GM12872 (cell line): ENCODE data around the gene C17orf107.

ENCODE experiments used
- CTCF ChIP-seq: IDR thresholded peaks from 3 replicates; pipeline ENCODE4 v1.5.1; 2011; ENCODE audit warnings: low read depth, mild to moderate bottlenecking, low read length, moderate library complexity; ENCODE audit not compliant: insufficient read depth

The C17orf107 gene

DNA sequence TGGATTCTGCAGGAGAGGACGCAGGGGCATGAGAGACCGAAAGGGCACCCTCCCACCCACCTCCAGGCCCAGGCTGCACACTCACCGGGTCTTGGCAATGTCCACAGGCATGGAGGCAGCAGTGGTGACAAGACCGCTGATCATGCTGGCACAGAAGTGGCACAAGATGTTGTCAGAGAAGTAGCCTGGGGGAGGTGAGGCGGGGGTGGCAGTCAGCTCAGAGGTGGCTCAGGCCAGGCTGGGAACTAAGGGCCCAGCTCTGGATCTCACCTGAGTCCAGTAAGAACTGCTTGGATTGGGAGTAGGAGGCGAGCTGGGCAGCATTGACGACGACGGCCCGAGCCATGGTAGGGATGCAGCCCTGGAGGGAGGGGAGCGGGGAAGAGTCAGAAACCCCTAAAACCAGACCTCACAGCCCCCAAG is 38.7 kb downstream of the C17orf107 start:
- TF ChIP-seq CTCF = no peak

DNA sequence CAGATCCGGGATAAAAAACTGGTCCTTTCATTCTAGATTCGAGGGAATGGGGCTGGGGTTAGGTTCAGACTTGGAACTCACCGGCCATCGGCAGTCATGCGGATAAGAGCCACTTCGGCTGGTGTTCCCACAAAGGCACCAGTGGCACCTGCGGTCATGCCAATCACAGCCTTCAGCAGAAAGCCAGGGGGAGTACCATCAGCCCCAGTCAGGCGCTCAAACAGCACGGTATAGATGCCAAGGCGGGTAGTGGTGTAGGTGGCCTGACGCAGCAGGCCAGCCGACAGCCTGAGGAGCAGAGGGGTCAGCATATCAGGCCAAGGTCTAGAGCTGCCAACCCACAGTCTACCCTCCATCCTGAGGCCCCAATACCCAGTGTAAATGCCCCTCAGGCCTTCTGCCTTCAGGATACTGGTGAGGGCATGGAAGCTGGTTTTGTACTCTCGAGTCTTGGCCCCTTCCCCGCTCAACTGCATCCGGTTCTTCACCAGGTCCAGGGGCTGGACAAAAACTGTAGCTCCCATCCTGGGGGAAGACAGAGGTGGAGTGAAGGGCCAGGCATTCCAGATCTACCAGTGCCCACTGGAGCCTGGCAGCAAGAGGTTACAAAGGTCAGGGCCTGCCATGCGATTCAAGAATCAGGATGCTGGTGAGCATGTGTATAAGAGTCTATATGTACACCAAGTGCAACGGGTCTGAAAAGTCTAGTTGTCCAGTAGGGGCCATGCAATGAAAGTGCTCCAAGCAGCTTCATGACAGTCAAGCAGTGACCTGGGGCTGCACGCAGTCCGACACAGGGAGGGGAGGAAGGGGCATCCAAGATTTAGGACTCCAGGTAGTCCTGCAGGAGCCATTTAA is 39.6 kb downstream of the C17orf107 start:
- TF ChIP-seq CTCF = no peak

- no peak for TF ChIP-seq CTCF
Measured at GRCh38 chr17:4939546-4939795, 40.1 kb downstream of the C17orf107 start.

DNA sequence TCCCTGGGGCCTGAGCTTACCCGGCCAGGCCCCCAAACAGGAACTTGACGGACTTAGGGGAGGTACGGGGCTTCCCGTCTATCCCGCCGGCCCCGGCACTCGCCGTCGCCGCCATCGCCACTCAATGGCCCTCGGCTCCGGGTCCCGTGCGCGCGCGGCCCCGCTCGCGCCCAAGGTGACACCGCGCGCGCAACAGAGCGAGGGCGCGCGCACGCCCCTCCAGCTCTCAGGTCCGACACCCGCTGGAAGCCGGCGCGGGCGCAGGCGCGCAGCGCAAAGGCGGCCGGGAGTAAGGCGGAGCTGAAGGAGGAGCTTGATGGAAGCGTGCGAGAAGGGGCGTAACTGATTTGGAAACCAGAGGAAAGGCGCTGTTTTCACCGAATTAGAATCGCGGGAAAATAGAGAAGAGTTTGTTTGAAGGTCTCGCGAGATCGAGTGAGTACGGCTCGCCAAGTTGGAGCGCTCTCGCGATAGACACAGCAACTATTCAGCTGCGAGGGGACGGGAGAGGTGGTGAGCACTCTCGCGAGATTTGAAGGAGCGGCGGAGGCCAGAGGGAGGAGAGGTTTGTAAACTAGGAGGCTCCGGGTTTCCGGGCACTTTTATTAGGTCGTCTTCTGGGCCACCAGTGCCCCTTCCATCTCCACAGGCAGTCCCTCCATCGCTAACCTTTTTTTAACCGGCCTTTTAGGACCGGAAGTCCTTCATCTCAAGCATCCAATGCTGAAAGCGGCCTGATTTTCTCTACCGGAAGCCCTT is 40.6 kb downstream of the C17orf107 start, which contains the start of the genes RNF167 and SLC25A11:
Gene RNF167 (plus strand): TSS at position 473 of the 759 bp plus-strand sequence. CDS start 642 bp downstream, outside the sequence.
Gene SLC25A11 (minus strand): TSS at position 251 of the 759 bp plus-strand sequence. CDS start 136 bp downstream, at position 115.
- no peak for TF ChIP-seq CTCF

DNA sequence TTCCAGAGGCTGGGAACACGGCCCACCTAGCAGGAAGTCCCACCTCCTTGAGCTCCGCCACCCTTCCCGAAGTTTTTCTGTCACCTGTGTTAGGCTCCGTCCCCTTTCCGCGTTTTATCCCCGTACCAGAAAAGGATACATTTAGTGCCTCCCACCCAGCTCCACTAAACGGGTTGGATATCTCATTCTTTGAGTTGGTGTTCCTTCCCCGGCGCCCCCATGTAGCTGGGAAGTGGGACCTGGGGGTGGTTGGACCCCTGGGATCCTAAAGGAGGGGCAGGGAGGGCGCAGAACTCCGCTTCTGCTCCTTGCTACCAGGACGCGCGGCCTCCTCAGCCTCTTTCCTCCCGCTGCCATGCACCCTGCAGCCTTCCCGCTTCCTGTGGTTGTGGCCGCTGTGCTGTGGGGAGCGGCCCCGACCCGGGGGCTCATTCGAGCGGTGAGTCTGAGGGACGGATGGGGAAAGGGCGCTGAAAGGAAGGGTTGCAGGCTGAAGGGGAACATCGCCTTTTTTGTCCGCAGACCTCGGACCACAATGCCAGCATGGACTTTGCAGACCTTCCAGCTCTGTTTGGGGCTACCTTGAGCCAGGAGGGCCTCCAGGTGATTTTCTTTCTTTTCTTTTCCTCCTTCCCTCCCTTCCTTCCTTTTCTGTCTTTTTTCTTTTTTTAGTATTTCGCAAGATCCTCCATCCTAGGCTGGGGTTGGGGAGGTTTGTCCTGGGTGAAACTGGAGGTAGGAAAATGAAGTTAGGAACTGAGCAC is 41.4 kb downstream of the C17orf107 start:
- TF ChIP-seq CTCF = no peak

GRCh38 chr17:4941319-4941610 is 41.9 kb downstream of the C17orf107 start:
- TF ChIP-seq CTCF = no peak
